ENCODE data around the gene POMT2. TPM values are rescaled to one million over a fixed set of nuclear protein-coding genes. Genes with fewer than 3 reads are reported as not detected.
"Not testable (repeated sequence)": the region's sequence is repeated elsewhere in the genome, so short reads cannot be mapped to it uniquely, and the experiment has no call there.

The POMT2 gene
- total RNA-seq, 1 donor from 2014 or later, result 41.5 TPM

DNA sequence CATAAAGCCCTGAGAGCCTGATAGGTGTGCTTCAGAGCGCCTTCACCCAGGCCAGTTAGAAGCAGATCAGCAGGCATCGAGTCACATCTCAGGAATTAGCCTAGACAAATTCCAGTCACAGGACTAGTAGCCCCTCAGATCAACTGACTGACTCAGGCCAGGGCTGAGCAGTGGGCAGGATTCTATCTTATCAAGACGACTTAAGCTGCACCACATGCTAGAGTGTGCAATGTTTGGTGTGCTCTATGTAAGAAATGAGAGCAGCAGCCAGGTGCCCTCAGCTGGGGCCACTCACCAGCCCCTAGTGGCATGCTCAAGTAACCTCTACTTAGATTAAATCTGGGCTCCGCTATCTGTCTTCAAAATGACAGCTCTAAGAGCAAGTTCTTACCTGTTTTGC lies 30.0 kb downstream of the POMT2 start:
- Mint-ChIP-seq H3K27me3 (ENCODE audit: unreplicated experiment) (no peaks in the 10 kb centered on the region), H3K9me3 (ENCODE audit: unreplicated experiment) (peaks cover 2% of the 10 kb centered on the region), H3K36me3 (ENCODE audit: unreplicated experiment) (peaks cover 2% of the 10 kb centered on the region), H3K4me3 (ENCODE audit: unreplicated experiment) (no peak overlapping the region), H3K27ac (ENCODE audit: unreplicated experiment) (no peak overlapping the region), H3K4me1 (ENCODE audit: low read depth, unreplicated experiment) (peaks cover 7% of the 10 kb centered on the region)
- TF ChIP-seq, protein P1, sequence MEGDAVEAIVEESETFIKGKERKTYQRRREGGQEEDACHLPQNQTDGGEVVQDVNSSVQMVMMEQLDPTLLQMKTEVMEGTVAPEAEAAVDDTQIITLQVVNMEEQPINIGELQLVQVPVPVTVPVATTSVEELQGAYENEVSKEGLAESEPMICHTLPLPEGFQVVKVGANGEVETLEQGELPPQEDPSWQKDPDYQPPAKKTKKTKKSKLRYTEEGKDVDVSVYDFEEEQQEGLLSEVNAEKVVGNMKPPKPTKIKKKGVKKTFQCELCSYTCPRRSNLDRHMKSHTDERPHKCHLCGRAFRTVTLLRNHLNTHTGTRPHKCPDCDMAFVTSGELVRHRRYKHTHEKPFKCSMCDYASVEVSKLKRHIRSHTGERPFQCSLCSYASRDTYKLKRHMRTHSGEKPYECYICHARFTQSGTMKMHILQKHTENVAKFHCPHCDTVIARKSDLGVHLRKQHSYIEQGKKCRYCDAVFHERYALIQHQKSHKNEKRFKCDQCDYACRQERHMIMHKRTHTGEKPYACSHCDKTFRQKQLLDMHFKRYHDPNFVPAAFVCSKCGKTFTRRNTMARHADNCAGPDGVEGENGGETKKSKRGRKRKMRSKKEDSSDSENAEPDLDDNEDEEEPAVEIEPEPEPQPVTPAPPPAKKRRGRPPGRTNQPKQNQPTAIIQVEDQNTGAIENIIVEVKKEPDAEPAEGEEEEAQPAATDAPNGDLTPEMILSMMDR (IDR thresholded peaks at IDR 0.05; ENCODE audit: partially characterized antibody, unreplicated experiment), result no peak
- no peak for DNase-seq

DNA sequence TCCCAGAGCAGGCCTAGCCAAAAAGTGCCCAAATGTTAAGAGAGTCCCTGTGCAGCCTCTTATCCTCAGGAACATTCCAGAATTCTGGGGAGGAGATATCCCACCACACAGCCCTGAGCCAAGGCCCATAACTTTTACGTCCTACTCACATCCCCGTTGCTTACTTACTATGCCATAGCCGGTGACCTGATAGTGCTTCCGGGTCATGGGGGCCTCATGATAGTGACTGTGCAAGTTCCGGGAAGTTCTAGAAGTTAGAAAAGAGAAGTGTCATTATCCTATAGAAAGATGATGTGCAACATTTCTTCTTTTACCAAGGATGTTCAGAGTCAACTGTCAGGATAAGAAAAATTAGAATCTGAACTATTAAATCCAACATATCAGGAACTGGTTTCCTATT lies 34.1 kb downstream of the POMT2 start:
- no peaks in the 10 kb centered on the region for H3K36me3 Mint-ChIP-seq (ENCODE audit: unreplicated experiment)
- H3K27ac Mint-ChIP-seq (ENCODE audit: unreplicated experiment), result no peak overlapping the region
- DNase-seq, result no peak
- H3K9me3 Mint-ChIP-seq (ENCODE audit: unreplicated experiment), result peaks cover 2% of the 10 kb centered on the region
- no peaks in the 10 kb centered on the region for H3K27me3 Mint-ChIP-seq (ENCODE audit: unreplicated experiment)
- TF ChIP-seq, protein P1 (IDR thresholded peaks at IDR 0.05; ENCODE audit: partially characterized antibody, unreplicated experiment), result no peak
- no peak overlapping the region for H3K4me3 Mint-ChIP-seq (ENCODE audit: unreplicated experiment)
- H3K4me1 Mint-ChIP-seq (ENCODE audit: low read depth, unreplicated experiment), result peaks cover 30% of the 10 kb centered on the region

DNA sequence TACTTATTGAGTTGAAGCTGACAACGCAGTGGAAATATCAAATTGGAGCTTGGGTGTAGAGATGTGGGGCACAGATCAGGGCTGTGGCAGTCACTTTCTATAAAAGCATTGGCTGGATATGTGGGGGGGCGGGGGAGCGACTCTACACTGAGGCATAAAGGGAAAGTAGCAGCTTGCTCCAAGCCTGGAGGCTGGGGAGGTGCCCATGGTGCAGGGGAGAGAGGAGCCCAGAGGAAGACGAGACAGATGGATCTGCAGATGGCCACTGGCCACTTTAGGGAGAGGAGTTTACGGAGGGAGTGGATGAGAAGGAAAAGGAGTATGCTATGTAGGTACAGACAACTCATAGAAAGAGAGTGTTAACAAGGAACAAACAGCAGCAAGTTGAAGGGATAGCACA lies 36.2 kb downstream of the POMT2 start:
- H3K36me3 Mint-ChIP-seq (ENCODE audit: unreplicated experiment), result no peaks in the 10 kb centered on the region
- H3K27ac Mint-ChIP-seq (ENCODE audit: unreplicated experiment), result peak overlapping the region; percentile 57
- H3K9me3 Mint-ChIP-seq (ENCODE audit: unreplicated experiment), result peaks cover 2% of the 10 kb centered on the region
- peaks cover 29% of the 10 kb centered on the region for H3K4me1 Mint-ChIP-seq (ENCODE audit: low read depth, unreplicated experiment)
- H3K4me3 Mint-ChIP-seq (ENCODE audit: unreplicated experiment), result peak overlapping the region; percentile 31
- TF ChIP-seq, protein P1 (IDR thresholded peaks at IDR 0.05; ENCODE audit: partially characterized antibody, unreplicated experiment), result no peak
- no peaks in the 10 kb centered on the region for H3K27me3 Mint-ChIP-seq (ENCODE audit: unreplicated experiment)
- peak; percentile 45 for DNase-seq

DNA sequence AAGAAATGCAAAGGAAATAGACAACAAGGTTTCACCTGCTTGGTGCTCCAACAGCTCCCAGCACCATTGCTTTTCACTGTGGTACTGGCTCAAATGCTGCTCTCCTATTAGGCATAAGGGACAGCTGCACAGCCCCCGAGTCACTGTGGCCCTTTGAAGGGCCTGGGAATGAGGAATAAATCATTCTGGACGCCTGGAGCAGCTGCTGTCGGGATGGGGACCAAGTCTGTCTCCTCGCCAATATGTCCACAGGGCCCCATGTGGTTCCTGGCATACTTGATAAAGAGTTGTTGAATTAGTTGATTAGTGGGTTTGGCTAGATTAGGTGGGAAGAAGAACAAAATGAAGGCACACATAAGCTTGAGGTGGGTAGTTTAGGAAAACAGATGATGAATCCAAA lies 36.6 kb downstream of the POMT2 start:
- no peak for DNase-seq
- H3K4me1 Mint-ChIP-seq (ENCODE audit: low read depth, unreplicated experiment), result peaks cover 29% of the 10 kb centered on the region
- peak overlapping the region; percentile 31 for H3K4me3 Mint-ChIP-seq (ENCODE audit: unreplicated experiment)
- peaks cover 2% of the 10 kb centered on the region for H3K9me3 Mint-ChIP-seq (ENCODE audit: unreplicated experiment)
- no peaks in the 10 kb centered on the region for H3K36me3 Mint-ChIP-seq (ENCODE audit: unreplicated experiment)
- no peaks in the 10 kb centered on the region for H3K27me3 Mint-ChIP-seq (ENCODE audit: unreplicated experiment)
- TF ChIP-seq, protein P1 (IDR thresholded peaks at IDR 0.05; ENCODE audit: partially characterized antibody, unreplicated experiment), result no peak
- H3K27ac Mint-ChIP-seq (ENCODE audit: unreplicated experiment), result peak overlapping the region; percentile 57

DNA sequence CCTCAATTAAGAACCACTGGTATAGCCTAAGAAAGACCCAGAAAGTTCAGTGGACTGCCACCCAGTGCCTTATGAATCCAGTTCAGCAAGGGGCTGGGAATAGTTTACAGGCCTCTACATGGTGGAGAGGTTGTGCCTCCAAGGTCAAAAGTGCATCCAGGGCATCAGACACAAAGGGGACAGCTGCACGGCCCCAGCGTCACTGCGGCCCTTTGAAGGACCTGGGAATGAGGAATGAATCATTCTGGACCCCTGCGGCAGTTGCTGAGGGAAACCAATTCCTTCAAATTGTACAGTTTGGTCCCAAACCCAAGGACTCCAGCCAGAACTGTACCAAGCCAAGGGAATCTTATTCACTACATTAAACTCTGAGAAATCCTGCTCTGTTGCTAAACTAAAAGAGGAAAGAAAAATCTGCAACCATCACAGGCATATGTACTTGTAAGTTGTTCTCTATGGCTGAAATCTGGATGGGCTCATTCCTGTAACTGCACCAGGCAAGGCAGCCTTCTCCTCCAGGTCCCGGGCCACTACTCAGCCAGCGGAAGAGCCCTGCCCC lies 38.8 kb downstream of the POMT2 start:
- Mint-ChIP-seq H3K4me1 (ENCODE audit: low read depth, unreplicated experiment) (peaks cover 30% of the 10 kb centered on the region), H3K9me3 (ENCODE audit: unreplicated experiment) (peaks cover 2% of the 10 kb centered on the region), H3K27me3 (ENCODE audit: unreplicated experiment) (no peaks in the 10 kb centered on the region), H3K27ac (ENCODE audit: unreplicated experiment) (no peak overlapping the region), H3K4me3 (ENCODE audit: unreplicated experiment) (no peak overlapping the region), H3K36me3 (ENCODE audit: unreplicated experiment) (no peaks in the 10 kb centered on the region)
- no peak for DNase-seq
- TF ChIP-seq, protein P1 (IDR thresholded peaks at IDR 0.05; ENCODE audit: partially characterized antibody, unreplicated experiment), result no peak

DNA sequence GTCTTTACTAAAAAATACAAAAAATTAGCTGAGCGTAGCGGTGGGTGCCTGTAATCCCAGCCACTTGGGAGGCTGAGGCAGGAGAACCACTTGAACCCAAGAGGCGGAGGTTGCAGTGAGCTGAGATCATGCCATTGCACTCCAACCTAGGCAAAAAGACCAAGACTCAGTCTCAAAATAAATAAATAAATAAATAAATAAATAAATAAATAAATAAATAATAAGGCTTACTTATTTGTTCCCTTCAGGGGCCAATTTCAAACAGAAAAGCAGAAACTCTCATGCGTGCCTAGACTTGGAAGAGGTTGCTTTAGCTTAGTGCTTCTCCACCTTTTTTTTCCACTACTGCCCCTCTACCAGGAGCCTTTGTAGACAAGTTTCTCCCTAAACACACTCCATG lies 39.8 kb downstream of the POMT2 start:
- not testable (repeated sequence) for H3K9me3 Mint-ChIP-seq (ENCODE audit: unreplicated experiment); H3K27ac Mint-ChIP-seq (ENCODE audit: unreplicated experiment); H3K4me3 Mint-ChIP-seq (ENCODE audit: unreplicated experiment); H3K36me3 Mint-ChIP-seq (ENCODE audit: unreplicated experiment); H3K27me3 Mint-ChIP-seq (ENCODE audit: unreplicated experiment); DNase-seq
- H3K4me1 Mint-ChIP-seq (ENCODE audit: low read depth, unreplicated experiment), result peaks cover 31% of the 10 kb centered on the region

Data from glutamatergic neuron (in vitro differentiated cells).